HepG2 (cell line): ENCODE data around the gene HMGB4. TPM values are rescaled to one million over a fixed set of nuclear protein-coding genes. Genes with fewer than 3 reads are reported as not detected.

Experiments
- ATAC-seq: fragments of 200-7000 bp; cut with Tn5 transposase; 3 replicates; pipeline ENCODE4 v1.9.1; 2020; ENCODE audit warnings: mild to moderate bottlenecking, moderate library complexity
- BruUV-seq: library from RNA; stranded (reverse); fragments of 400-500 nt; replicated peaks from 2 replicates; lab custom pipeline; 2021; lab: Mats Ljungman, UMichigan
- CTCF ChIA-PET: fragments of 300-600 bp; formaldehyde crosslinking; extraction: SDS; loops from one replicate; lab custom pipeline; 2021; ENCODE audit warnings: low total read pairs, inconsistent platforms, low intra/inter-chr PET ratio; lab: Yijun Ruan, JAX
- POLR2A ChIA-PET: fragments of 350-600 bp; sonication (Branson Sonifier 250); formaldehyde crosslinking; loops from one replicate; lab custom pipeline; 2020; ENCODE audit warnings: antibody characterized with exemption, inconsistent platforms; lab: Yijun Ruan, JAX
- DNase-seq: peaks from one replicate; pipeline ENCODE4 v3.0.0-alpha.2; 2015; ENCODE audit warnings: low spot score
- FAIRE-seq: peaks from 3 replicates; lab custom pipeline; 2011; peaks lifted over from hg19 to GRCh38; lab: Jason Lieb, UNC
- H2AFZ ChIP-seq: one replicate; pipeline ENCODE4 v1.6.1; 2011; ENCODE audit warnings: low read length, inconsistent platforms
- H3K27ac ChIP-seq: fragments of 300-600 bp; 3 replicates; pipeline ENCODE4 v1.8.0; 2011; ENCODE audit warnings: mixed run types, mild to moderate bottlenecking, mixed read lengths, low read length, inconsistent platforms; ENCODE audit not compliant: insufficient read depth; ENCODE audit errors: extremely low read length
- H3K27me3 ChIP-seq, 2 experiments: fragments of 200-600 bp in 1 of 2; 2 replicates in 1 of 2; 3 replicates in 1 of 2; pipeline versions ENCODE4 v1.6.0 to v1.8.0; 2011; ENCODE audit warnings: low read length in 2 of 2, mild to moderate bottlenecking in 2 of 2, moderate library complexity in 2 of 2, inconsistent platforms in 1 of 2; ENCODE audit not compliant: insufficient read depth in 2 of 2, control insufficient read depth in 1 of 2
- H3K36me3 ChIP-seq, 2 experiments: fragments of 200-600 bp in 1 of 2; replicated peaks in 1 of 2; 2 replicates in 1 of 2; 3 replicates in 1 of 2; pipeline versions ENCODE4 v1.5.1 to v1.8.0; 2011; ENCODE audit warnings: low read length in 2 of 2, inconsistent platforms in 1 of 2; ENCODE audit not compliant: insufficient read depth in 2 of 2, control insufficient read depth in 1 of 2
- H3K4me1 ChIP-seq: 2 replicates; pipeline ENCODE4 v1.5.1; 2012; ENCODE audit warnings: low read length, inconsistent platforms; ENCODE audit not compliant: insufficient read depth
- H3K4me2 ChIP-seq: 2 replicates; pipeline ENCODE4 v1.6.0; 2011; ENCODE audit warnings: low read depth, low read length, inconsistent platforms
- H3K4me3 ChIP-seq, 3 experiments: fragments of 200-600 bp in 1 of 3; sonication (generic), shearing (Covaris generic) in 1 of 3; replicated peaks in 1 of 3; 2 replicates each; pipeline ENCODE4 v1.5.1; 2011 to 2016; ENCODE audit warnings: low read length in 3 of 3, inconsistent platforms in 2 of 3, low read depth in 2 of 3, mild to moderate bottlenecking in 2 of 3, control low read depth in 1 of 3, mixed read lengths in 1 of 3; ENCODE audit not compliant: insufficient read depth in 1 of 3
- H3K79me2 ChIP-seq: one replicate; pipeline ENCODE4 v1.6.1; 2011; ENCODE audit warnings: low read length, inconsistent platforms; ENCODE audit not compliant: insufficient read depth
- H3K9ac ChIP-seq: 2 replicates; pipeline ENCODE4 v1.6.0; 2011; ENCODE audit warnings: mild to moderate bottlenecking, low read depth, low read length, inconsistent platforms; ENCODE audit not compliant: insufficient read depth
- H3K9me3 ChIP-seq: 2 replicates; pipeline ENCODE4 v1.5.1; 2012; ENCODE audit warnings: mild to moderate bottlenecking, low read length
- H4K20me1 ChIP-seq: 2 replicates; pipeline ENCODE4 v1.6.0; 2011; ENCODE audit warnings: inconsistent platforms, mild to moderate bottlenecking, low read length, moderate library complexity; ENCODE audit not compliant: insufficient read depth
- ATF1 ChIP-seq: IDR thresholded peaks from 2 replicates; pipeline ENCODE4 v1.6.1; 2016; ENCODE audit warnings: mild to moderate bottlenecking, control low read depth
- CBX5 ChIP-seq: sonication (generic); formaldehyde crosslinking; IDR thresholded peaks from 2 replicates; pipeline ENCODE4 v1.4.0; 2020; ENCODE audit warnings: missing genetic modification reagents, borderline replicate concordance
- CENPT ChIP-seq: sonication (generic); formaldehyde crosslinking; IDR thresholded peaks from 2 replicates; pipeline ENCODE4 v1.8.0; 2022; ENCODE audit warnings: low read depth, mild to moderate bottlenecking, moderate library complexity, missing genetic modification reagents
- PRDM10 ChIP-seq: sonication (generic); formaldehyde crosslinking; IDR thresholded peaks from 2 replicates; pipeline ENCODE4 v1.4.0; 2020; ENCODE audit warnings: low read depth, missing genetic modification reagents
- SIN3B ChIP-seq: fragments of 150-350 bp; IDR thresholded peaks from 2 replicates; pipeline ENCODE4 v1.6.1; 2014; ENCODE audit warnings: low read length
- TRIM24 ChIP-seq: sonication (generic); formaldehyde crosslinking; IDR thresholded peaks from 2 replicates; pipeline ENCODE4 v1.8.0; 2022; ENCODE audit warnings: mild to moderate bottlenecking, missing genetic modification reagents
- ZNF263 ChIP-seq: sonication (generic); formaldehyde crosslinking; IDR thresholded peaks from 2 replicates; pipeline ENCODE4 v1.4.0; 2020; ENCODE audit warnings: missing genetic modification reagents
- ZNF75D ChIP-seq: sonication (generic); formaldehyde crosslinking; IDR thresholded peaks from 2 replicates; pipeline ENCODE4 v1.8.1; 2023; ENCODE audit warnings: missing genetic modification reagents, mild to moderate bottlenecking, borderline replicate concordance
- ZNF766 ChIP-seq: sonication (generic); formaldehyde crosslinking; IDR thresholded peaks from 2 replicates; pipeline ENCODE4 v1.5.0; 2020; ENCODE audit warnings: missing genetic modification reagents, borderline replicate concordance
- ZSCAN12 ChIP-seq: sonication (generic); formaldehyde crosslinking; IDR thresholded peaks from 2 replicates; pipeline ENCODE4 v1.9.0; 2021; ENCODE audit warnings: mild to moderate bottlenecking, missing genetic modification reagents
- WGBS: methylation state at CpG from one replicate; pipeline ENCODE4 v1.1.6; 2017; ENCODE audit warnings: low lambda C conversion rate; 5-methylcytosine and 5-hydroxymethylcytosine counted together
- in situ Hi-C: cut with HindIII; loops from 2 replicates; pipeline ENCODE4 v1.10.0; 2017; ENCODE audit warnings: low pct_unique_long_range_greater_than_20kb; ENCODE audit not compliant: extremely low pct_ligation_motif_present
- intact Hi-C: fragments of 100-400 bp; cut with micrococcal nuclease; formaldehyde crosslinking; loops from one replicate; pipeline ENCODE4 v1.10.0; 2022; ENCODE audit not compliant: unreplicated experiment
- polyA plus RNA-seq, 8 experiments: library from polyadenylated mRNA; depleted of rRNA in 3 of 8; stranded (reverse) in 7 of 8; unstranded in 1 of 8; fragments of >200 nt; fragmentation: Illumina TruSeq in 4 of 8; extraction: Trizol in 4 of 8; gene quantifications; 2 replicates each; pipeline versions ENCODE4 v1.2.1 to v1.2.3, GENCODE V29; 2011 to 2016; ENCODE audit warnings: low read depth in 4 of 8, missing spikeins in 1 of 8, mixed read lengths in 1 of 8; ENCODE audit not compliant: insufficient read depth in 1 of 8
- total RNA-seq, 5 experiments: library from RNA; depleted of rRNA; stranded (reverse); fragments of >200 nt; fragmentation: Illumina TruSeq; extraction: Trizol; gene quantifications; 2 replicates each; pipeline ENCODE4 v1.2.3, GENCODE V29; 2016; ENCODE audit warnings: low read depth in 1 of 5
- TF ChIP-seq, protein P1 (sequence below): sonication (generic); formaldehyde crosslinking; IDR thresholded peaks from 2 replicates; pipeline ENCODE4 v1.8.1; 2023; ENCODE audit warnings: mild to moderate bottlenecking, missing genetic modification reagents

Gene HMGB4
- total and polyA plus RNA-seq, 2 of the 13 experiments (the other 11 are each of a cell fraction or from before 2014, with no cell fraction given): not detected

DNA sequence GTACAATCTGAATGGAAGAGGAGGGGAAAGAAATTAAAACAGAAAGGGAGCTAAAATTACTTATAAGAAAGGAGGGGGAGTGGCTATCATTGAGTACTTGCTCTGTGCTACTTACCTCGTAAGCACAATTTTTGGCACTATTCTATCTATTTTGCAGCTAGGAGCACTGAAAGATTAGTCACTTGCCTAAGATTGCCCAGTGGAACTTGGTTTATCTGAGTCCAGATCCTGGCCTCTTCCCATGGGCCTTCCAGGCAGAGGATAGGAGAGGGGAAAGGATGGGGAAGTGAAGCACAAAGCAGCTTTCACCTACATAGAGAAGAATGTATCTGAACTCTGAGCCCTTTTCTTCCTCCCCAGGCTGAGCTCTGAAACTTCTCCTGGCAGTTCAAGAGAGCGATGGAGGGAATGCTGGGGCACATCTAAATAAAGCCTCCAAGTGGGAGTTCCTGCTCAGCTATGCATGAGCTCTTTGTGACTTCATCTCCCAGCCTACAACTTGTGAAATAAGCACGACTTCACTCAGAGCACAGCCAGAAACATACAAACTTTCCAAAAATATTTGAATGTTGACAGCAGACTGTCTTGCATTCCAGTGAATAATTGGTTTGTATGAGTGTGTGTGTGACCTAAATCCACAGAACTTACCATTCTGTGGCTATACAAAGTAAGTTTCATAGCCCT, 29.4 kb downstream of the HMGB4 start (continued):
- TF ChIP-seq PRDM10: no peak
- TF ChIP-seq CBX5 (CRISPR knock-in tag): no peak

DNA sequence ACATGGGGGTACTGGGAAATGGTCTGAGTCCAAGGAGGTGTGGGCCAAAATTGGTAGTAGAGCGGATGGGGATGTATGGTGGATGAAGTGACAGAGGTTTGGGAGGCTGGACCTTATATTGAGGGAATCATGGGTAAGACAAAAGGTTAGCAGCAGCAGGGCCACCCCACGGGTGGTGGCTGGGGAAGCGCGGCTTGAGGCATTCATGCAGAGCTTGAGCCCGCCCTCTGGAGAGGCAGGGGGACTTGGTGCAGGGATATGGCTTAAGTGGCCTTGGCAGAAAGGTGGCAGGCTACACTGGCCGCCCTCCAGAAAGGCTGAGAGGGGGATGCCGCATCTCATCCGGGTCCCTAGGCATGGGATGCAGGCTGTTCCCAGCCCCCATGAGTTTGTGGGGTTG, 31.5 kb downstream of the HMGB4 start:
- no peak for DNase-seq
- no peaks in the 10 kb centered on the region for H3K27me3 ChIP-seq
- TF ChIP-seq TRIM24 (CRISPR knock-in tag): no peak
- no peak for TF ChIP-seq ATF1
- TF ChIP-seq ZNF766 (CRISPR knock-in tag): no peak
- TF ChIP-seq ZSCAN12 (CRISPR knock-in tag): no peak
- TF ChIP-seq ZNF263: no peak
- TF ChIP-seq, protein P1, sequence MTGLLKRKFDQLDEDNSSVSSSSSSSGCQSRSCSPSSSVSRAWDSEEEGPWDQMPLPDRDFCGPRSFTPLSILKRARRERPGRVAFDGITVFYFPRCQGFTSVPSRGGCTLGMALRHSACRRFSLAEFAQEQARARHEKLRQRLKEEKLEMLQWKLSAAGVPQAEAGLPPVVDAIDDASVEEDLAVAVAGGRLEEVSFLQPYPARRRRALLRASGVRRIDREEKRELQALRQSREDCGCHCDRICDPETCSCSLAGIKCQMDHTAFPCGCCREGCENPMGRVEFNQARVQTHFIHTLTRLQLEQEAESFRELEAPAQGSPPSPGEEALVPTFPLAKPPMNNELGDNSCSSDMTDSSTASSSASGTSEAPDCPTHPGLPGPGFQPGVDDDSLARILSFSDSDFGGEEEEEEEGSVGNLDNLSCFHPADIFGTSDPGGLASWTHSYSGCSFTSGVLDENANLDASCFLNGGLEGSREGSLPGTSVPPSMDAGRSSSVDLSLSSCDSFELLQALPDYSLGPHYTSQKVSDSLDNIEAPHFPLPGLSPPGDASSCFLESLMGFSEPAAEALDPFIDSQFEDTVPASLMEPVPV (CRISPR knock-in tag): no peak
- TF ChIP-seq ZNF75D: no peak
- TF ChIP-seq SIN3B: no peak
- TF ChIP-seq CENPT: no peak
- POLR2A ChIA-PET: no interaction called here
- no peak overlapping the region for H3K4me3 ChIP-seq
- CTCF ChIA-PET: no interaction called here
- H2AFZ ChIP-seq: no peak overlapping the region
- no peak overlapping the region for H3K27ac ChIP-seq
- no peak for ATAC-seq
- no peaks in the 10 kb centered on the region for H3K9me3 ChIP-seq
- H3K9ac ChIP-seq: no peak overlapping the region
- FAIRE-seq: no peak
- H3K36me3 ChIP-seq: no peaks in the 10 kb centered on the region
- 26% methylated on average over 7 of the region's 8 CpGs for WGBS
- intact Hi-C loops (no loop called here), in situ Hi-C loops (no loop called here)
- no TSS peak for BruUV-seq
- no peak overlapping the region for H3K4me2 ChIP-seq
- no peaks in the 10 kb centered on the region for H3K79me2 ChIP-seq
- no peaks in the 10 kb centered on the region for H3K4me1 ChIP-seq
- H4K20me1 ChIP-seq: no peaks in the 10 kb centered on the region
